ENCODE results near the gene MAGIX.
A peak's percentile ranks its signal among the peaks of the same experiment; 100 is the strongest.

The MAGIX gene

GRCh38 chrX:49163555-49164419, 1.2 kb downstream of the MAGIX start (continued):
- TF ChIP-seq GLI2 (tag by site-specific recombination; IDR thresholded peaks at IDR 0.05; ENCODE audit: borderline replicate concordance, low read depth) (no peak), ZBTB20 (tag by site-specific recombination; IDR thresholded peaks at IDR 0.05) (peak; percentile 19; the same call in 1 of the 2 replicates), ZNF549 (tag by site-specific recombination; IDR thresholded peaks at IDR 0.05) (no peak), ZBTB48 (tag by site-specific recombination; IDR thresholded peaks at IDR 0.05) (no peak), ZNF48 (tag by site-specific recombination; IDR thresholded peaks at IDR 0.05) (no peak), ZNF530 (tag by site-specific recombination; IDR thresholded peaks at IDR 0.05; ENCODE audit: low read depth) (no peak), REST (tag by site-specific recombination; IDR thresholded peaks at IDR 0.05) (no peak), PRDM2 (tag by site-specific recombination; IDR thresholded peaks at IDR 0.05; ENCODE audit: borderline replicate concordance) (no peak), ZNF830 (tag by site-specific recombination; IDR thresholded peaks at IDR 0.05; ENCODE audit: low read depth) (no peak), MYNN (tag by site-specific recombination; IDR thresholded peaks at IDR 0.05; ENCODE audit: borderline replicate concordance) (no peak), PRDM4 (tag by site-specific recombination; IDR thresholded peaks at IDR 0.05) (no peak), ZNF426 (tag by site-specific recombination; IDR thresholded peaks at IDR 0.05) (no peak), SP7 (tag by site-specific recombination; IDR thresholded peaks at IDR 0.05) (peak; percentile 68), ZNF843 (tag by site-specific recombination; IDR thresholded peaks at IDR 0.05) (no peak), KLF7 (tag by site-specific recombination; IDR thresholded peaks at IDR 0.05; ENCODE audit: borderline replicate concordance) (no peak; the same call in 1 of the 2 replicates), KLF10 (tag by site-specific recombination; IDR thresholded peaks at IDR 0.05) (no peak), ZFHX2 (tag by site-specific recombination; conservative IDR thresholded peaks at IDR 0.05) (no peak), GLI4 (tag by site-specific recombination; IDR thresholded peaks at IDR 0.05) (no peak), MEIS1 (CRISPR knock-in tag; IDR thresholded peaks at IDR 0.05; ENCODE audit: borderline replicate concordance) (no peak), ZNF777 (tag by site-specific recombination; IDR thresholded peaks at IDR 0.05; ENCODE audit: borderline replicate concordance) (no peak), ZNF76 (tag by site-specific recombination; IDR thresholded peaks at IDR 0.05; ENCODE audit: borderline replicate concordance, low read depth) (0 out of 2 replicates have a peak, but pooled peaks have one; percentile 21)
- TF ChIP-seq, protein P1, sequence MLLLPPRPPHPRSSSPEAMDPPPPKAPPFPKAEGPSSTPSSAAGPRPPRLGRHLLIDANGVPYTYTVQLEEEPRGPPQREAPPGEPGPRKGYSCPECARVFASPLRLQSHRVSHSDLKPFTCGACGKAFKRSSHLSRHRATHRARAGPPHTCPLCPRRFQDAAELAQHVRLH (tag by site-specific recombination; IDR thresholded peaks at IDR 0.05) = no peak
- TF ChIP-seq, protein P2, sequence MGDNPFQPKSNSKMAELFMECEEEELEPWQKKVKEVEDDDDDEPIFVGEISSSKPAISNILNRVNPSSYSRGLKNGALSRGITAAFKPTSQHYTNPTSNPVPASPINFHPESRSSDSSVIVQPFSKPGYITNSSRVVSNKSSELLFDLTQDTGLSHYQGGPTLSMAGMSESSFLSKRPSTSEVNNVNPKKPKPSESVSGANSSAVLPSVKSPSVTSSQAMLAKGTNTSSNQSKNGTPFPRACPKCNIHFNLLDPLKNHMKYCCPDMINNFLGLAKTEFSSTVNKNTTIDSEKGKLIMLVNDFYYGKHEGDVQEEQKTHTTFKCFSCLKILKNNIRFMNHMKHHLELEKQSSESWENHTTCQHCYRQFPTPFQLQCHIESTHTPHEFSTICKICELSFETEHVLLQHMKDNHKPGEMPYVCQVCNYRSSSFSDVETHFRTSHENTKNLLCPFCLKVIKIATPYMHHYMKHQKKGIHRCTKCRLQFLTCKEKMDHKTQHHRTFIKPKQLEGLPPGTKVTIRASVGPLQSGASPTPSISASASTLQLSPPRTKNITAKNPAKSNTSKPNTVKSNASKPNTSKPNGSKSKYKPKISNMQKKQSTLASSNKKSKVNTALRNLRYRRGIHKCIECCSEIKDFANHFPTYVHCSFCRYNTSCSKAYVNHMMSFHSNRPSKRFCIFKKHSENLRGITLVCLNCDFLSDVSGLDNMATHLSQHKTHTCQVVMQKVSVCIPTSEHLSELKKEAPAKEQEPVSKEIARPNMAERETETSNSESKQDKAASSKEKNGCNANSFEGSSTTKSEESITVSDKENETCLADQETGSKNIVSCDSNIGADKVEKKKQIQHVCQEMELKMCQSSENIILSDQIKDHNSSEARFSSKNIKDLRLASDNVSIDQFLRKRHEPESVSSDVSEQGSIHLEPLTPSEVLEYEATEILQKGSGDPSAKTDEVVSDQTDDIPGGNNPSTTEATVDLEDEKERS (tag by site-specific recombination; IDR thresholded peaks at IDR 0.05) = no peak

Measured in HEK293 (cell line).